Prostate gland (tissue), 2 donors: ENCODE results near the gene FAM193A. TPM values are rescaled to one million over a fixed set of nuclear protein-coding genes. Genes with fewer than 3 reads are reported as not detected.

Experiments
- DNase-seq: peaks from one replicate; pipeline ENCODE4 v3.0.0-alpha.2; 2019; ENCODE audit warnings: low spot score
- H3K27ac ChIP-seq, 2 donors: fragments of 200-600 bp; sonication (generic); 2 replicates each; pipeline ENCODE4 v1.5.1; 2017 to 2019
- H3K27me3 ChIP-seq: fragments of 200-600 bp; sonication (generic); replicated peaks from 2 replicates; pipeline ENCODE4 v1.5.1; 2019; ENCODE audit not compliant: insufficient read depth
- H3K36me3 ChIP-seq, 2 donors: fragments of 200-600 bp; sonication (generic); 1 replicate in 1 of 2; 2 replicates in 1 of 2; pipeline versions ENCODE4 v1.5.1 to v1.8.1; 2017 to 2019
- H3K4me1 ChIP-seq: fragments of 200-600 bp; sonication (generic); replicated peaks from 2 replicates; pipeline ENCODE4 v1.5.1; 2019
- H3K4me3 ChIP-seq, 2 donors: fragments of 200-600 bp; sonication (generic); 2 replicates each; pipeline ENCODE4 v1.5.1; 2017 to 2019
- H3K9me3 ChIP-seq: fragments of 200-600 bp; sonication (generic); 2 replicates; pipeline ENCODE4 v1.5.1; 2017
- POLR2A ChIP-seq: fragments of 450-650 bp; IDR thresholded peaks from one replicate; pipeline ENCODE4 v1.6.1; 2016; ENCODE audit warnings: antibody characterized with exemption, mild to moderate bottlenecking
- POLR2AphosphoS5 ChIP-seq: sonication (generic); formaldehyde crosslinking; IDR thresholded peaks from one replicate; pipeline ENCODE4 v1.6.1; 2017; ENCODE audit warnings: antibody characterized with exemption
- WGBS: methylation state at CpG from one replicate; pipeline ENCODE4 v1.1.5; 2018; 5-methylcytosine and 5-hydroxymethylcytosine counted together
- intact Hi-C: fragments of 100-400 bp; cut with DNase I; formaldehyde crosslinking; loops from one replicate; pipeline ENCODE4 v1.14.2; 2022
- total RNA-seq, 2 donors: library from RNA; depleted of rRNA; stranded (reverse); fragments of >200 nt; gene quantifications; one replicate each; pipeline ENCODE4 v1.1.0, GENCODE V29; 2016
- TF ChIP-seq, protein P1 (sequence below), 4 experiments: fragments of 200-600 bp in 2 of 4; fragments of 450-650 bp in 2 of 4; sonication (generic) in 2 of 4; IDR thresholded peaks; 1 replicate in 3 of 4; 2 replicates in 1 of 4; pipeline ENCODE4 v1.5.1; 2016 to 2019; ENCODE audit warnings: antibody characterized with exemption in 4 of 4, mild to moderate bottlenecking in 2 of 4, moderate library complexity in 2 of 4

Gene FAM193A
- total RNA-seq, 2 donors from 2014 or later = 24.1 to 53.1 TPM

GRCh38 chr4:2754848-2755819 lies 218.7 kb downstream of the FAM193A start:
- H3K4me3 ChIP-seq = peak overlapping the region; percentile 73 to 87
- TF ChIP-seq POLR2A (no peak), POLR2AphosphoS5 (no peak)
- TF ChIP-seq, protein P1, sequence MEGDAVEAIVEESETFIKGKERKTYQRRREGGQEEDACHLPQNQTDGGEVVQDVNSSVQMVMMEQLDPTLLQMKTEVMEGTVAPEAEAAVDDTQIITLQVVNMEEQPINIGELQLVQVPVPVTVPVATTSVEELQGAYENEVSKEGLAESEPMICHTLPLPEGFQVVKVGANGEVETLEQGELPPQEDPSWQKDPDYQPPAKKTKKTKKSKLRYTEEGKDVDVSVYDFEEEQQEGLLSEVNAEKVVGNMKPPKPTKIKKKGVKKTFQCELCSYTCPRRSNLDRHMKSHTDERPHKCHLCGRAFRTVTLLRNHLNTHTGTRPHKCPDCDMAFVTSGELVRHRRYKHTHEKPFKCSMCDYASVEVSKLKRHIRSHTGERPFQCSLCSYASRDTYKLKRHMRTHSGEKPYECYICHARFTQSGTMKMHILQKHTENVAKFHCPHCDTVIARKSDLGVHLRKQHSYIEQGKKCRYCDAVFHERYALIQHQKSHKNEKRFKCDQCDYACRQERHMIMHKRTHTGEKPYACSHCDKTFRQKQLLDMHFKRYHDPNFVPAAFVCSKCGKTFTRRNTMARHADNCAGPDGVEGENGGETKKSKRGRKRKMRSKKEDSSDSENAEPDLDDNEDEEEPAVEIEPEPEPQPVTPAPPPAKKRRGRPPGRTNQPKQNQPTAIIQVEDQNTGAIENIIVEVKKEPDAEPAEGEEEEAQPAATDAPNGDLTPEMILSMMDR (IDR thresholded peaks at IDR 0.05) = no peak
- intact Hi-C loops = loop anchor here (5.0 to 10.0 kb wide), 2 partner anchors 218 to 510 kb away; partner anchors contain the start of genes FAM193A, HAUS3 and POLN
- no peaks in the 10 kb centered on the region for H3K27me3 ChIP-seq
- WGBS = 56% methylated on average over 23 of the region's 23 CpGs
- peak overlapping the region; percentile 79 to 87 for H3K27ac ChIP-seq
- no peaks in the 10 kb centered on the region for H3K36me3 ChIP-seq
- DNase-seq = no peak
- H3K9me3 ChIP-seq = no peaks in the 10 kb centered on the region
- H3K4me1 ChIP-seq = peaks cover 3% of the 10 kb centered on the region

- peak; percentile 83 for DNase-seq
- Histone ChIP-seq H3K27ac (peak within 1 kb of the TSS; percentile 79 to 87), H3K4me3 (peak within 1 kb of the TSS; percentile 73 to 87), H3K9me3 (no peaks in the 10 kb centered on the region), H3K36me3 (no peaks in the 10 kb centered on the region), H3K4me1 (peaks cover 3% of the 10 kb centered on the region), H3K27me3 (no peaks in the 10 kb centered on the region)
- TF ChIP-seq POLR2AphosphoS5 (peak; percentile 15), POLR2A (peak; percentile 70)
- TF ChIP-seq, protein P1 (IDR thresholded peaks at IDR 0.05) = peak in 3 of 4 experiments; percentile 30 to 58 (median 56)
- intact Hi-C loops = loop anchor here (5.0 to 10.0 kb wide), 2 partner anchors 219 to 511 kb away; partner anchors contain the start of genes FAM193A, HAUS3 and POLN
- under 1% methylated on average over 58 of the region's 96 CpGs for WGBS
Observed at GRCh38 chr4:2755821-2756690, 219.6 kb downstream of the FAM193A start, which contains the start of gene TNIP2. Gene TNIP2, minus strand, starts transcription at chr4:2756336. Its CDS starts 47 bp downstream, at chr4:2756289.

GRCh38 chr4:2756691-2757350 lies 220.4 kb downstream of the FAM193A start:
- DNase-seq = no peak
- no peaks in the 10 kb centered on the region for H3K9me3 ChIP-seq
- H3K27ac ChIP-seq = peak overlapping the region; percentile 66 to 67
- peak overlapping the region; percentile 14 to 87 for H3K4me3 ChIP-seq
- H3K36me3 ChIP-seq = no peaks in the 10 kb centered on the region
- peaks cover 3% of the 10 kb centered on the region for H3K4me1 ChIP-seq
- TF ChIP-seq POLR2AphosphoS5 (no peak), POLR2A (no peak)
- TF ChIP-seq, protein P1 (IDR thresholded peaks at IDR 0.05) = no peak
- 71% methylated on average over 25 of the region's 25 CpGs for WGBS
- intact Hi-C loops = loop anchor here (5.0 to 10.0 kb wide), 2 partner anchors 220 to 512 kb away; partner anchors contain the start of genes FAM193A, HAUS3 and POLN
- no peaks in the 10 kb centered on the region for H3K27me3 ChIP-seq

DNA sequence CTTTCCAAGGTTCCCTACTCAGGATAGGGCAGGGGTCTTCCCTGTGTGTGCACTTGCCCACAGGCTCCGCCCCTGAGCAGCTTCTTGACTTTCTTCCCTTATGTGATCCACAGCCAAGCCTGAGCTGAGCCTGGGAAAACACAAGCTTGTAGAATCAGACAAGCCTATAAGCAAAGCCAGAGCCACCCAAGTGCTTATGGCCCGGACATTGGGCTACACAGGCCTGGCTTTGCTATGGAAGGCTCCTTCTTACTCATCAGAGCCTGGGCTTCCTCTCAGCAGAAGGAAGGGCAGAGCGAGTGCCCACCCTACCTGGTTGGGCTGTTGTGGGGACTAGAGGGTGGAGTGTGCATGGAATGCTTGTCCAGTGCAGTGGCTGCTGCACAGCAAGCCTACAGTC lies 221.0 kb downstream of the FAM193A start:
- H3K4me3 ChIP-seq = no peak overlapping the region
- no peaks in the 10 kb centered on the region for H3K9me3 ChIP-seq
- H3K4me1 ChIP-seq = peaks cover 3% of the 10 kb centered on the region
- no peak for DNase-seq
- intact Hi-C loops = loop anchor here (5.0 to 10.0 kb wide), 2 partner anchors 220 to 513 kb away; partner anchors contain the start of genes FAM193A, HAUS3 and POLN
- no peaks in the 10 kb centered on the region for H3K27me3 ChIP-seq
- no peak overlapping the region for H3K27ac ChIP-seq
- WGBS = 89% methylated on average over 3 of the region's 3 CpGs
- TF ChIP-seq POLR2A = no peak
- TF ChIP-seq POLR2AphosphoS5 = no peak
- TF ChIP-seq, protein P1 (IDR thresholded peaks at IDR 0.05) = no peak
- H3K36me3 ChIP-seq = no peaks in the 10 kb centered on the region
